Upper lobe of left lung (tissue), 4 donors: ENCODE measurements around the gene C22orf31.

Source experiments
- POLR2AphosphoS5 ChIP-seq, 2 donors: sonication (generic); formaldehyde crosslinking; IDR thresholded peaks; one replicate each; pipeline ENCODE4 v1.5.1; 2017; ENCODE audit warnings: antibody characterized with exemption in 2 of 2
- TF ChIP-seq, protein P1 (sequence below), 6 experiments: fragments of 450-650 bp in 4 of 6; fragments of 200-600 bp in 2 of 6; sonication (generic) in 2 of 6; IDR thresholded peaks; one replicate each; pipeline ENCODE4 v1.5.1; 2016 to 2019; ENCODE audit warnings: antibody characterized with exemption in 6 of 6

DNA sequence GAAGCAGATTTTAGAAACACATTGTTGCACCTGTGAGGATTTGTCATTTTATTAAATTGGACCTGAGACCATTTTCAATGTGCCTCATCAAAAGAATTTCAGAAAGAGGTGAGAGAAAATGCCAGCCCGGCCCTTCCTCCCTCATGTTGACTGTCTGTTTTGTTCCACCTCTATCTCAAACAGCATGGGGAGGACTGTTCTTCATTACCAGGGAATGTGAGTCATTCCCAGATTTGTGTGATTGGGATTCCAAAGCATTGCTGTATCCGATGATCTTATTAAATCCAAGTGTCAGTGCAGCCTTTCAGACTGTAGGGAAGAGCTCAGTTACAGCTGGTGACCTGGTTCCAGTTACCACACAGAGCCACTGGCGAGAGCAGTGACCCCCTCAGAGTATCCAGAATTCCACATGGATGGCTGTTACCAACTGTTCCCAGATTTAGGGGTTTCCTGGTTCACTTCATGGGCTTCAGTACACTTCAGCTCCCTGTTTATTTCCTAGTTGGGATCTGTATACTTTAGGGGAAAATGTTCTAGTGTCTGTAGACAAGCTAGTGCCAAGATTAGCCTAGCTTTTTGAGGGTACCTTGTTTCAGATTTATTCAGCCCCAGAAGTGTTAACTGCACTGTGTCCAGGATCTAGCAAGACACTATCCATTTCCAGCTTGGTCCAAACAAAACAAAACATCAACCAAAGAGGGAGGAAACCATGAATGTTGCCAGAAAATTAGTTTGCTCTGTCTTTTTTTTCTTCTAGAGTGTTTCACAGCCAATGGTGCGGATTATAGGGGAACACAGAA, 32.1 kb upstream of the C22orf31 start:
- TF ChIP-seq, protein P1, sequence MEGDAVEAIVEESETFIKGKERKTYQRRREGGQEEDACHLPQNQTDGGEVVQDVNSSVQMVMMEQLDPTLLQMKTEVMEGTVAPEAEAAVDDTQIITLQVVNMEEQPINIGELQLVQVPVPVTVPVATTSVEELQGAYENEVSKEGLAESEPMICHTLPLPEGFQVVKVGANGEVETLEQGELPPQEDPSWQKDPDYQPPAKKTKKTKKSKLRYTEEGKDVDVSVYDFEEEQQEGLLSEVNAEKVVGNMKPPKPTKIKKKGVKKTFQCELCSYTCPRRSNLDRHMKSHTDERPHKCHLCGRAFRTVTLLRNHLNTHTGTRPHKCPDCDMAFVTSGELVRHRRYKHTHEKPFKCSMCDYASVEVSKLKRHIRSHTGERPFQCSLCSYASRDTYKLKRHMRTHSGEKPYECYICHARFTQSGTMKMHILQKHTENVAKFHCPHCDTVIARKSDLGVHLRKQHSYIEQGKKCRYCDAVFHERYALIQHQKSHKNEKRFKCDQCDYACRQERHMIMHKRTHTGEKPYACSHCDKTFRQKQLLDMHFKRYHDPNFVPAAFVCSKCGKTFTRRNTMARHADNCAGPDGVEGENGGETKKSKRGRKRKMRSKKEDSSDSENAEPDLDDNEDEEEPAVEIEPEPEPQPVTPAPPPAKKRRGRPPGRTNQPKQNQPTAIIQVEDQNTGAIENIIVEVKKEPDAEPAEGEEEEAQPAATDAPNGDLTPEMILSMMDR (IDR thresholded peaks at IDR 0.05): no peak
- peak in 1 of 2 donors; percentile 15 for TF ChIP-seq POLR2AphosphoS5 (IDR thresholded peaks at IDR 0.05)
